Bronchial epithelial cell (primary cell): Measurements from ENCODE around the gene ALDH4A1. TPM values are rescaled to one million over a fixed set of nuclear protein-coding genes. Genes with fewer than 3 reads are reported as not detected.

Experiments
- DNase-seq: peaks from one replicate; pipeline ENCODE4 v3.0.0-alpha.2; 2010; ENCODE audit warnings: low read depth
- FAIRE-seq: peaks from 2 replicates; lab custom pipeline; 2011; peaks lifted over from hg19 to GRCh38; lab: Jason Lieb, UNC
- H3K27me3 ChIP-seq: 2 replicates; pipeline ENCODE4 v1.5.1; 2011; ENCODE audit warnings: low read length; ENCODE audit not compliant: control insufficient read depth, insufficient read depth
- H3K36me3 ChIP-seq: 2 replicates; pipeline ENCODE4 v1.5.1; 2011; ENCODE audit warnings: low read length; ENCODE audit not compliant: control insufficient read depth, insufficient read depth
- H3K4me3 ChIP-seq: 2 replicates; pipeline ENCODE4 v1.5.1; 2011; ENCODE audit warnings: mild to moderate bottlenecking, low read depth, low read length, control low read depth
- total RNA-seq: library from RNA; depleted of rRNA; stranded (reverse); fragments of >200 nt; gene quantifications from 2 replicates; pipeline ENCODE4 v1.2.1, GENCODE V29; 2014
- TF ChIP-seq, protein P1 (sequence below): IDR thresholded peaks from 2 replicates; pipeline ENCODE4 v1.5.1; 2011; ENCODE audit warnings: mild to moderate bottlenecking, moderate library complexity, low read length, control low read depth, inconsistent platforms; ENCODE audit not compliant: insufficient read depth, severe bottlenecking

ALDH4A1 gene
- total RNA-seq, 1 donor from 2014 or later, result 15.8 TPM

GRCh38 chr1:18940303-18941020, 38.1 kb upstream of the ALDH4A1 start:
- TF ChIP-seq, protein P1, sequence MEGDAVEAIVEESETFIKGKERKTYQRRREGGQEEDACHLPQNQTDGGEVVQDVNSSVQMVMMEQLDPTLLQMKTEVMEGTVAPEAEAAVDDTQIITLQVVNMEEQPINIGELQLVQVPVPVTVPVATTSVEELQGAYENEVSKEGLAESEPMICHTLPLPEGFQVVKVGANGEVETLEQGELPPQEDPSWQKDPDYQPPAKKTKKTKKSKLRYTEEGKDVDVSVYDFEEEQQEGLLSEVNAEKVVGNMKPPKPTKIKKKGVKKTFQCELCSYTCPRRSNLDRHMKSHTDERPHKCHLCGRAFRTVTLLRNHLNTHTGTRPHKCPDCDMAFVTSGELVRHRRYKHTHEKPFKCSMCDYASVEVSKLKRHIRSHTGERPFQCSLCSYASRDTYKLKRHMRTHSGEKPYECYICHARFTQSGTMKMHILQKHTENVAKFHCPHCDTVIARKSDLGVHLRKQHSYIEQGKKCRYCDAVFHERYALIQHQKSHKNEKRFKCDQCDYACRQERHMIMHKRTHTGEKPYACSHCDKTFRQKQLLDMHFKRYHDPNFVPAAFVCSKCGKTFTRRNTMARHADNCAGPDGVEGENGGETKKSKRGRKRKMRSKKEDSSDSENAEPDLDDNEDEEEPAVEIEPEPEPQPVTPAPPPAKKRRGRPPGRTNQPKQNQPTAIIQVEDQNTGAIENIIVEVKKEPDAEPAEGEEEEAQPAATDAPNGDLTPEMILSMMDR, result no peak
- FAIRE-seq, result peak; percentile 96

DNA sequence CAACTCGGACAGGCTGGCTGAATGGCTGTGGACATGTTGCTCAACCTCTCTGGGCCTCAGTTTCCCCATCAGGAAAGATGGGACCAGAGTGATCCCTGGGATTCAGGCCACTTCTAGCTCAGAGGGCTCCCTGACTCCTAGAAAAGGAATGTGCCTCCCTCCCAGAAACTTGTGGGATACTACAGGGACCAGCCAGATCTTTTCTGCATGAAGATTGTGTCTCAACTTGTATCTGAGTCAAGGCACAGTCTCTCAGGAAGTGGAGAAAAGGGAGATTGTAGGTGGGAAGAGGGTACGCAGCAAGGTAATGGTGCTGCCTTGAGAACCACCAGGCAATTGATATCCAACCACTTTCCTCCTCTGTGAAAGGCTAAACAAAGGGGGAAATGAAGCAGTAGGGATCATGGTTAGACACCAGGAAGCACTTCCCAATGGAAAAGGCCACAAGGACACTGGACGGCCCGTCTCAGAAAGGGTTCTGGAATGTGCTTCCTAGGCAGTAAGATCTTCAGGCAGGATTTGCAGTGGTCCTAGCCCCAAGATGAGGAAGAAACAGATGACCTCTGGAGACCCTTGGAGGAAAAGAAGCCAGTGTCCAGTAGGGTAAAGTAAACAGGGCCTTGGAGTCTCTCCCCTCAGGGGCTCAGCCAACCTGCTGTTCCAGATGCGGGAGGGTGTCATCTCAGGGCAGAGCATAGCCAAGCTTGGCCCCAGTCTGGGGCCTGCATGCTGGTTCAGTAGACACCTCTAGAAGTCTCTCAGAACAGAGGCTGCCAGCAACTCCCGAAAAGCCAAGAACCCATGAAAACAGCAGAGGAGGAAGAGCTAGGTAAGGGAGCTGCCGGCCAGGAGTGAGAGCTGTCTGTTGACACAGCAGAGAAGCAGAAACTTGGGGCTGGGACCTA, 37.3 kb upstream of the ALDH4A1 start:
- FAIRE-seq, result peak; percentile 86
- TF ChIP-seq, protein P1, result no peak
- Histone ChIP-seq H3K36me3 (peaks cover 1% of the 10 kb centered on the region), H3K4me3 (no peak overlapping the region), H3K27me3 (no peaks in the 10 kb centered on the region)
- DNase-seq, result peak; percentile 95

More at GRCh38 chr1:18940303-18941020, 38.1 kb upstream of the ALDH4A1 start:
- peaks cover 2% of the 10 kb centered on the region for H3K36me3 ChIP-seq
- DNase-seq, result peak; percentile 65
- H3K4me3 ChIP-seq, result no peak overlapping the region
- H3K27me3 ChIP-seq, result no peaks in the 10 kb centered on the region

DNA sequence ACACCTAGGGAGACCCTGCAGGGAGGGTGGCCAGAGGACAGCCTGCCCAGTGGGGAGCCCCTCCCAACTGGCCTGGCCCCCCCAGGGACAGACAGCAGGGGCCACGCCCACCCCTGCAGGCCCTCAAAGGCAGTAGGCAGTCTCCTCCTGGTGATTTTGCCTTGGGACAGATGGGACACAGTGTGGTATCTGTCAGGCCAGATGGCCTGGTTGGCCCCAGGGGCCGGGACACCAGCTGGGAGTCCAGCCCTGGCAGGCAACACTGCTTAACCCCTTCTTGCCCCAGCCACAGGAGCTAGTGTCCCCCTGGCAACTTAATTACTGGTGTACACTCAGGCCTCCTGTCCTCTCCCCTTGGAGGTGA, 36.3 kb upstream of the ALDH4A1 start:
- FAIRE-seq (no peak), DNase-seq (no peak)
- no peak overlapping the region for H3K4me3 ChIP-seq
- H3K36me3 ChIP-seq, result peaks cover 1% of the 10 kb centered on the region
- TF ChIP-seq, protein P1, result no peak
- H3K27me3 ChIP-seq, result no peaks in the 10 kb centered on the region

DNA sequence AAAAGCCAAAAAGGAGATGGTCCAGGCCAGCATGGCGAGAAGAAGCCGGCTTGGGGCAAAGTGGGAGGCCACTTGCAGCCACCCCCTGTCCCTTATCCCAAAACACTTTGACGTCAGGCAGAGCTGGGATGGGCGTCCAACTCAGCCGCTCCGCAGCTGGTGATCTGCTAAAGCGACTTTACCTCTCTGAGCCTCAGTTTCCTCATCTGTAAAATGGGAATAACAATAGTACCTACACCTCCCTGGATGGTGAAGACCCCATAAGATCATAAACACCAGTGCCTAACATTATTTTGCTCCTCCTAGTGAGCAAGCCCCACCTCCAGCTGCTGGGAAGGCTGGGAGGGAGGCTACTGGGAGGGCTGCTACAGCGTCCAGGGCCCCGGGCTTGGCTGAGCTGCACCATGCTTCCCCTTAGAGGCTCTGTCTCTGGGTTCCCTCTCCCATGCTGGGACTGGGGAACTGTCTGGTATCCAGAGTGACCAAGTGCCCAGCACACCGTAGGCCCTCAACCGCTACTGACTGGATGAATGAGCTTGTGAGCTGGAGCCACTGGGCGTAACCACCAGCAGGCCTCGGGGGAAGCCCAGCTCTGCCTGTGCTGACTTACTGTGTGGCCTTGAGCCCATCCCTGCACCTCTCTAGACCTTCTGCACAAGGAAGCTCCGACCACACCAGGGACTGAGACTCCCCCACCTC, 35.8 kb upstream of the ALDH4A1 start:
- no peak for DNase-seq
- TF ChIP-seq, protein P1, result no peak
- Histone ChIP-seq H3K27me3 (no peaks in the 10 kb centered on the region), H3K4me3 (no peak overlapping the region), H3K36me3 (no peaks in the 10 kb centered on the region)
- FAIRE-seq, result no peak

- H3K27me3 ChIP-seq, result no peaks in the 10 kb centered on the region
- TF ChIP-seq, protein P1, result no peak
- FAIRE-seq (no peak), DNase-seq (no peak)
- H3K4me3 ChIP-seq, result no peak overlapping the region
- no peaks in the 10 kb centered on the region for H3K36me3 ChIP-seq
Observed at GRCh38 chr1:18937539-18937938, 35.2 kb upstream of the ALDH4A1 start.
